HG02588 (cell line): ENCODE data around the gene MESD.
"Not testable (repeated sequence)": the region's sequence is repeated elsewhere in the genome, so short reads cannot be mapped to it uniquely, and the experiment has no call there.

Experiments used
- ATAC-seq: cut with Tn5 transposase; IDR thresholded peaks from one replicate; pipeline ENCODE4 v1.9.1; 2021; ENCODE audit warnings: mild to moderate bottlenecking, moderate library complexity; ENCODE audit not compliant: unreplicated experiment

MESD gene

DNA sequence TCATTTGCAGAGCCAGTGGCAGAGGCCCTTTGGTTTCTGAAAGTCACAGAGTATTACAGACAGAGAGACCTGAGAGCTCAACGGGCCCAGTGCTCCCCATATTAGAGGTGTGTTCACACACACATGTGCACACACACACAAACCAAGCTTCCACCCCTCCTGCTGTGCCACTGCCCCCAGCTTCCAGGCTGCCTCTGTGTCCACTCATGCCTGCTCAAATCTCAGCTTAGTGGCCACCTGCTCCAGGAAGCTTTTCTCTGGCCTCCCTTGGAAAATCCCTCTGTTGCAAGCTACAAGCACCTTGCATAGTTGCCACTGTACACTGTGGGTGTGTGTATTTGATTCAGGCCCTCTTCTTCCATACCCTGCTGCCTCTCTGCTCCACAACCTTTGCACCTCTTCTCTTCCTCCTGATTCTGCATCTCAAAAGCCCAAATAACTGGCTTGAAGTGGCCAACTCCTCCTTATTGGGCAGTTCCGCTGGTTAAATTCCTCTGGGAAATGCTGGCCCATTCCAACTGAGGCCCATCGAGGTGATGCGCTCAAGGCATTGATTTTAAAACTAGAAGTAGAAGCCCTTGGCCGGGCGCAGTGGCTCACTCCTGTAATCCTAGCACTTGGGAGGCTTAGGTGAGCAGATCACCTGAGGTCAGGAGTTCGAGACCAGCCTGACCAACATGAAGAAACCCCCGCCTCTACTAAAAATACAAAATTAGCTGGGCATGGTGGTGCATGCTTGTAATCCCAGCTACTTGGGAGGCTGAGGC is 23.0 kb downstream of the MESD start:
- ATAC-seq: no peak

DNA sequence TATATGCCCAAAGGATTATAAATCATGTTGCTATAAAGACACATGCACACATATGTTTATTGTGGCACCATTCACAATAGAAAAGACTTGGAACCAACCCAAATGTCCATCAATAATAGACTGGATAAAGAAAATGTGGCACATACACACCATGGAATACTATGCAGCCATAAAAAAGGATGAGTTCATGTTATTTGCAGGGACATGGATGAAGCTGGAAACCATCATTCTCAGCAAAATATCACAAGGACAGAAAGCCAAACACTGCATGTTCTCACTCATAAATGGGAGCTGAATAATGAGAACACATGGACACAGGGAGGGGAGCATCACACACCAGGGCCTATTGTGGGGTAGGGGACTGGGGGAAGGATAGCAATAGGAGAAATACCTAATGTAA is 24.2 kb downstream of the MESD start:
- not testable (repeated sequence) for ATAC-seq

DNA sequence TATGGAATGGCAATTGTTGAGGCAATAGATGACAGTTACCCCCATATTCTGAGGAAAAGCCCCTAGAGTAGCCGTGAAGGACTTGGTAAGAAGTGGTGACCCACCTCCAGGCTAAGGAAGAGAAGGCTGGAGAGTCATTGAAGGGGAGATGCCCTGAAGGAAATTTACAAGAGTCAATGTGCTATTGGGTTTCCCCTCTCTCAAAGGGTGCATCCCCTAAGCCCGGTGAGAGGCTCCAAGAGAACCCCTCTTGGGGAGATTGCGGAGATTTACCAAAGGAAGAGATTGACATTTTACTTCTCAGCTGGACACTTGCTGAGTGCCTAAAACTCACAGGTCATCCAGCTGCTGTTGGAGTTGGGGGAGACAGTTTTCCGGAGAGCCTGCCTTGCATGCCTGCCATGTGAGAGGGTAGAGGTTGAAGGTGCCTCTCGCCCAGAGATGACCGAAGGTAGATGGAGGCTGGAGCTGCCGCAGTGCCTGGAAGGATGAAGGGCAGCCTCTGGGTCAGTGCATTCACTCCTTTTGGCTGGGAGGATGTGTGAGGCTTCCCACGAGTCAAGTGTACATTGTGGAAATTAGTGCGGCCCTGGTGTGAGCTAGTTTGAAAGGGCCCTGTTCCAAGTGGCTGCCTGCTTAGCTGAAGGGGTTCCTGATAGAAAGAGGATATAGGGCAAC is 30.7 kb downstream of the MESD start:
- ATAC-seq: no peak

DNA sequence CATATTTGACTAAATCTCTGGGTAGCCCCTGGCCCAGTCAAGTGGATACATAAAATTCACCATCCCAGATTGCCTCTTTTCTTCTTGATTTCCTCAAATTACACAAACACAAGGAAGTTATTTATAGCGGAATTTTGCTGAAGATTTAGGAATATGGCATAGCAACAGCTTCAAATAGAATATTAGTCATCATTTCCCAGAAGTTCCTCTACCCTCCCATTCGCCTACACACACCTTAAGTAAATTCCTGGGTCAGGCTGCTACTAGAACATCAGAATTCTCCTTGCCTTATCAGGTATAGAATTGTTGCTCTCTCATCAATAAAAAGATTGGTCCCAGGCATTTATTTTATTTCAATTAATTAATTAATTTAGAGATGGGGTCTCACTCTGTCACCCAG is 31.6 kb downstream of the MESD start:
- no peak for ATAC-seq

DNA sequence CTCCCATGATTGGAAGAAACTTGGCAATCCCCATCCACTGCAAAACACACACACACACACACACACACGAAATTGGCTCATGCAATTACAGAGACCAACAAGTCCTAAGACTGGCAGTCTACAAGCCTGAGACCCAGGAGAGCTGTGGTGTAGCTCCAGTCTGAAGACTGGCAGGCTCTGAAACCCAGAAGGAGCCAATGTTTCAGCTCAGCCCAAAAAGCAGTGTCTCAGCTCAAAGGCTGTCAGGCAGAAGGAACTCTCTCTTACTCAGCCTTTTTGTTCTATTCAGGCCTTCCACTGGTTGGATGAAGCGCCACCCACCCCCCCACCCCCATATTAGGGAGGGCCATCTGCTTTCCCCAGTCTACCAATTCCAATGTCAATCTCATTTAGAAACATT is 32.1 kb downstream of the MESD start:
- ATAC-seq: no peak

DNA sequence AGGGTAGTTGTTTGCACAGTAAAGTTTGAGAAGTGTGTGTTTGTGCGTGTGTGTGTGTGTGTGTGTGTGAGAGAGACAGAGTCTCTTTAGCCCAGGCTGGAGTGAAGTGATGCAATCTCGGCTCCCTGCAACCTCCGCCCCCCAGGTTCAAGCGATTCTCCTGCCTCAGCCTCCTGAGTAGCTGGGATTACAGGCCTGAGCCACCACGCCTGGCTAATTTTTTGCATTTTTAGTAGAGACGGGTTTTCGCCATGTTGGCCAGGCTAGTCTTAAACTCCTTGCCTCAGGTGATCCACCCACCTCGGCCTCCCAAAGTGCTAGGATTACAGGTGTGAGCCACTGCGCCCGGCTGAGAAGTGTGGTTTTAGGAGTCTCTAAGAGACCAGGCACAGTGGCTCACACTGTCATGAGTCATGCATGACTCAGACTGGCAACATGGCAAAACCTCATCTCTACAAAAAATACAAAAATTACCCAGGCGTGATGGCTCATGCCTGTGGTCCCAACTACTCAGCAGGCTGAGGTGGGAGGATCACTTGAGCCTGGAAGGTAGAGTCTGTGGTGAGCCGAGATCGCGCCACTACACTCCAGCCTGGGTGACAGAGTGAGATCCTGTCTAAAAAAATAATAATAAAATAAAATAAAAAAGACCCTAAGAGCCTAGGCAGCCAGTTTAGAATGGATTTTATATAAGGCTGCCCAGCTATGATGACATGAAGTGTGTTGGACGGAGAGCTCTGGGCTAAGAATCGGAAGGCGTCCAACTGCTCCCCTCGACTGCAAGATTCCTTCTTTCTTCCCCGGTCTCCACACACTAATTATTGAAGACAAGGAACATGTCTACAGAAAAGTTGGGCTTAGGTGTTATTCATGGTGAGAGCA is 33.8 kb downstream of the MESD start:
- not testable (repeated sequence) for ATAC-seq

DNA sequence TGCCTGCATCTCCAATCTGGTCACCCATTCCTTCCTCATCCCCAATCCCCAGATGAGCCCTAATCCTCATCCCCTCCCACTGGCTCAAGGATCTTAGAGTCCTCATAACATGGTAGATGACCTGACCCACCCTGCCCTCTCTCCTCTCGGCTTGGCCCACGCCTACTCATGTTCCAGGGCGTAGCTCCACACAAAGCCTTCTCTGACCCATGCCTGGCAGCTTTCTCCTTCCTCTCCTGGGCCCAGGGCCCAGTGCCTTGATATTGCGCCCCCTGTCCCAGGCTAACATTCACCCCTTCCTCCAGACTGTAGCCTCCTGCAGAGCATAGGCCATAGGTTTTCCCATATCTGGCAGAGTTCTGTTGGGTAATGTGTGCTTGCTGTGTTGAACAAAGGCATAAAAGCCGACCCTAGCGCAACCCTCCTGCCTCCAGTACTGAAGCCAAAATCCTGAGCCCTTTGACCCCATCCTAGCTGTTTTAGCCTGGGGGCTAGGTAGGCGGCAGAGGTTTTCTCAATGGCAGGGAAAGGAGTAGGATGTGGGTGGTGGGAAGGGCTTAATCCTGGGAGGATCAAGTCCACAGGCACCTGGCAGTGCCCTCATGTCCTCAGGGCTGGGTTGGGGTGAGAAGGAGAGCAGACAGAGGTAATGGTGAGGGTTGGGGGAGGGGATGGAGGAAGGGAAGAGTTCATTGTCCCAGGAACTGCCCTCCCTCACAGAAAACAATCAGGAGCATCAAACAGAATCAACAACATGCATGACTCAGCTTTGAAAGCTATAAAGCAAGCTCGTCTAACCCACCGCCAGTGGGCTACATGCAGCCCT is 35.5 kb downstream of the MESD start:
- ATAC-seq: no peak

DNA sequence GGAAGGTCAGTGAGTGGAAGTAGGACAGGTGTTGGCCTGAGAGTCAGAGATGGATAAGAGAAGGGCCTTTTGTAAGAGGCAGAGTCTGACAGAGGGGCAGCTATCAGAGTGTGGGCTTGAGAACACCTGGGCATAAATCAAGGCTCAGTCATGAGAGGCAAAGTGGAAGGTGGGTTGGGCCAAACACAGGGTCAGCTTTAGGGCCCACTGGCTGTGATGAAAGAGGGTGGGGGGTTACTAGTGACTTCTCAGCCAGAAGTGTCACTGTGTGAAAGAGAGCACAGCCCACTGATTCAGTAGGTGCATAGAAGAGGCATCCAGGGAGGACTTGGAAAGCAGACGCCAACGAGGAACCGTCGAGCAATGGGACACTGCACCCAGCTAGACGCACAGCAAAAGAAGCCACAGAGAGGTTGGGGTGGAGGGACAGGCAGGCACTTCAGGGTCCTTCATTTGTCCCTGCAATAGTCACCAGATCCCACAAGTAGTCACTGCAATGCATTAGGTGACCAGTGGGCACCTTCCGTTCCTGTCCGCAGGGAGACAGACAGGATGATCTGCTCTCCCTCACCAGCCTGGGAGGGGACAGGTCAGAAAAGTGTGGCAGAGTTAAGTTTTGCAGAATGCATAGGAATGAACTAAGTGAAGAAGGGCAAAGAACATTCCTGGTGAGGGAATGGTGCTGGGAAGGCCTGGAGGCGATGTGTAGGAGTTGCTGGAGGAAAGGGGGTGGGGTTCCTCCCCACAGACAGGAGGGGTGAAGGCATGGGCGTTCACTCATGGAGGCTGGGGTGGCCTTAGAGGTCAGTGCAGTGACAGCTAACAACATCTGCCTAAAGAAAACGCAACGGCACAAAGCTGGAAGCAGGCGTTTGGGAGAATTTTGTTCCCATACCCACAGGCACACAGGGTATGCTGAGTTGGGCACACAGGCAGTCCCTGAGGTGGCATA is 36.3 kb downstream of the MESD start:
- ATAC-seq: no peak

DNA sequence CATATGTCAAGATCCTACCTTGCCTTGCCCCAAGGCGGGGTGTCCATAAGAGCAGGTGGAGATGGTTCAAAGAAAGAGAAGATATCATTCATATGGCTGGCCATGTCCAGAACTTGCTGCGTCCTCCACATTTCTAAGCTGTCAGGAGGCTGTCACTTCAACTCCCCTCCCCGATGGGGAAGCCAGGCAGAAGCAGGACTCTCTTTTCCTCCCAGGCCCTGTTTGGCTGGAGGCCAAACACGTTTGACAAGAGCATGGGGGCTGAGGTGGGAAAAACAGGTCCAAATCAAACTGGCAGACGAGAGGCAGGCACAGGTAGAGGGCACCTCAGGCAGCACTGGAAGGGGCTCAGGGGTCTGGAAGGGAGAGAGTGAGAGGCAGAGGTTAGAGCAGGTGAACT is 37.7 kb downstream of the MESD start:
- no peak for ATAC-seq

DNA sequence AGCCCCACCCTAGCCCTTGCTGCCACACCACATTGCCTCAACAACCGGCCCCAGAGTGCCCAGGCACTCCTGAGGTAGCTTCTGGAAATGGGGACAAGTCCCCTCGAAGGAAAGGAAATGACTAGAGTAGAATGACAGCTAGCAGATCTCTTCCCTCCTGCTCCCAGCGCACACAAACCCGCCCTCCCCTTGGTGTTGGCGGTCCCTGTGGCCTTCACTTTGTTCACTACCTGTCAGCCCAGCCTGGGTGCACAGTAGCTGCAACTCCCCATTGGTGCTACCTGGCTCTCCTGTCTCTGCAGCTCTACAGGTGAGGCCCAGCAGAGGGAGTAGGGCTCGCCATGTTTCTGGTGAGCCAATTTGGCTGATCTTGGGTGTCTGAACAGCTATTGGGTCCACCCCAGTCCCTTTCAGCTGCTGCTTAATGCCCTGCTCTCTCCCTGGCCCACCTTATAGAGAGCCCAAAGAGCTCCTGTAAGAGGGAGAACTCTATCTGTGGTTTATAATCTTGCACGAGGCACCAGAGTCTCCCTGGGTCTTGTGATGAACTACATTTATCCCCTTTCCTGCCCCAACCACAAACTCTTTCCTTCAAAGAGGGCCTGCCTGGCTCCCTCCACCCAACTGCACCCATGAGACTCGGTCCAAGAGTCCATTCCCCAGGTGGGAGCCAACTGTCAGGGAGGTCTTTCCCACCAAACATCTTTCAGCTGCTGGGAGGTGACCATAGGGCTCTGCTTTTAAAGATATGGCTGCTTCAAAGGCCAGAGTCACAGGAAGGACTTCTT is 39.1 kb downstream of the MESD start:
- ATAC-seq: no peak

DNA sequence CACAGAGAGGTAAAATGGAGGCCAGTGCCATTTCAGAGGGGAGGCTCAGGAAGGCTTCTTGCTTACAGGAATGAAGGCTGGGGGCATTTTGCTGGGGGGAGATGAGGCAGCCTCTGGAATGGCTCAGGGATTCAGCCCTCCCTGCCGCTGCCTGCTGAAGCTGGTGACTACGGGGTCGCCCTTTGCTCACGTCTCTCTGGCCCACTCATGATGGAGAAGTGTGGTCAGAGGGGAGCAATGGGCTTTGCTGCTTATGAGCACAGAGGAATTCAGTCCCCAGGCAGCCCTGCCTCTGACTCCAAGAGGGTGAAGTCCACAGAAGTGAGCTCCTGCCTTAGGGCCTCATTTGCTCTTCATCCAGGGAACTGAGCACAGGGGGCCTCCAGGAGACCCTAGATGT is 39.9 kb downstream of the MESD start:
- no peak for ATAC-seq

DNA sequence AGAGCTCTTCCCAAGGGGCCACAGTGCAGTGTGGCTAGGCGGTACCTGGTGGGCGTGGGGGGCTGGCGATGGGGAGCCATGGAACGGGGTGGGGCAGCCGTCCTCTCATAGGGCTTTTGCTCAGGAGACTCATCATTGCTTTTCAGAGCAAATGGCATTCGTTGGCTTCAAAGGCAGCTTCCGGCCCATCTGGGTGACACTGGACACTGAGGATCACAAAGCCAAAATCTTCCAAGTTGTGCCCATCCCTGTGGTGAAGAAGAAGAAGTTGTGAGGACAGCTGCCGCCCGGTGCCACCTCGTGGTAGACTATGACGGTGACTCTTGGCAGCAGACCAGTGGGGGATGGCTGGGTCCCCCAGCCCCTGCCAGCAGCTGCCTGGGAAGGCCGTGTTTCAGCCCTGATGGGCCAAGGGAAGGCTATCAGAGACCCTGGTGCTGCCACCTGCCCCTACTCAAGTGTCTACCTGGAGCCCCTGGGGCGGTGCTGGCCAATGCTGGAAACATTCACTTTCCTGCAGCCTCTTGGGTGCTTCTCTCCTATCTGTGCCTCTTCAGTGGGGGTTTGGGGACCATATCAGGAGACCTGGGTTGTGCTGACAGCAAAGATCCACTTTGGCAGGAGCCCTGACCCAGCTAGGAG is 40.8 kb downstream of the MESD start:
- no peak for ATAC-seq

DNA sequence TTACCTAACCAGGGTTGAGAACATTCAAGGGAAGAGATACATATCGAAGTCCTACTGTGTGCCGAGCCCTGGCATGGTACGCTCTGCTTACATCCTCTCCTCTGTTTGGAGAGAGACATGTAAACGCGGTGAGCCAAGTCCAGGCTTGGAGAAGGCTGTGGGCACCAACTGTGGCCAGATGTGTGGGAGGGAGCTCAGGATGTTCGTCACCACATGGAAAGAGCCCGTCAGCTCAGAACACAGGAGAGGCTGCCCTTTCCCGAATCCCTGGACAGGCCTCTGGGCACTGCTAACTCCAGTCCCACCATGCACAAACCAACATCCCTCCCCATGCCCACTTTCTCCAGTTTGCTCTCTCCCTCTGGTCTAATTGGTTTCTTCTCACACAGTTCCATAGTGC is 43.0 kb downstream of the MESD start:
- ATAC-seq: no peak

DNA sequence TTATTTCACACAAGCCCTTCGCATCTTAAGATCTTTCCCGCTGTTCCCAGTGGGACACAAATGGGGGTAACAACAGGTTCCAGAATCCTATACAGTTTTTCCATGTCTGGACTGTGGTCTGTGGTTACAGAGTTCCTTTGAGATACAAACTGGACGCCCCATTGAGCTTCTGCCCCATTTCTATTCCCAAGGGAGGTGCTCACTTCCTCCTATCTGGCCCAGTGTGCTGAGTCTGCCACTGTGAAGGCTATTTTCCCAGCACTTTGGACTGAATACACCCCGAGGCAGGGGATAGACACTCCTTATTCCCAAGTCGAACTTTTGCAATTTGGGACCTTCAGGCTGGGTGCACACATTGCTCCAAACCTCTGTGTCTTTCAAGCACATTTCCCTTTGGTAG is 44.0 kb downstream of the MESD start:
- ATAC-seq: no peak

DNA sequence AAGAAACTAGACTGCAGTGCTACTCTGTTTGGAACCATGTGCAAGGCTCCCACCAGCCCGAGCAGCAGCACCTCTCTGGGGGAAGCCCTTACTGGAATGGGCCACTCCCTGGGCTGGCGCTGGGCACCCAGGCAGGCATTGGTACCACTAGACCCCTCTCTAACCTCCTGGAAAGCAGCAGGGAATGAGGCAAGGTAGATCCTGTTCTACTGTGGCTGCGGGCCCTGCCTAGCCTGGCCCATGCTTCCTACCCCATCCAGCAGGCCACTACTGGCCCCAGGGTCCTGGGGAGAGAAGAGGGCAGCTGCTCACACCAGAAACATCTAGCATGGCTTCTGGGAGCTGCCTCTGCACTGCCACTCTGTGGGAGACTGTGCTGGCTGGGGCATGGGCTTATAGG is 44.8 kb downstream of the MESD start:
- no peak for ATAC-seq

DNA sequence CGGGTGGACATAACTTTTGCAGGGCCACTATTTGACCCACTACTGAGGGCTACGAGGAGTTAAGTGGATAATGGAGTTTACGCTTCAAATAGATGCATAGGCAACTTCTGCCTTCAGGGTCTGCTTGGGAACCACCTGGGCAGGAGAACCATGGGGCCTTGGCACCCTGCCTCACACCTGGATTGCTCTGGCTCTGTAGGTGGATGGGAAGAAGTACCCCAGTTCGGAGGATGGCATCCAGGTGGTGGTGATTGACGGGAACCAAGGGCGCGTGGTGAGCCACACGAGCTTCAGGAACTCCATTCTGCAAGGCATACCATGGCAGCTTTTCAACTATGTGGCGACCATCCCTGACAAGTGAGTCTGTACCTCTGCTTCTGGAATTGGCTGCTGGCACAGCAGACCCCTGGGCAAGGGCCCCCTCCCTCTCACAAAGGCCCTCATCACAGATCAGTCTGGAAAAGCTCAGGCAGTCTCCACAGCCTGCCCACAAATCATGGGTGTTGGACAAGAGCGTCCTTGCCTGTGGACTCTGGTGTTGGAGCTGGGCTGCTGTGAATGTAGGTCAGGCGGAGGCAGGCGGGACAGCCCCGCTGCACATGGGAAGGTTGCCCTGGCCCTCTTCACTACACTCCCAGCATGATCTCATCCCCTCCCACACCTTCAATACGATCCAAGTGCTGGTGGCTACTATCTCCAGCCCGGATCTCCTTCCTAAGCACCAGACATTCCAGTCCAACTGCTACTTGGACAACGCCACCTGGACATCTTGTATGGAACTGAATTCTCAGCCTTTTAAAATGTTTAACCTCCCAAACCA is 46.7 kb downstream of the MESD start:
- ATAC-seq: no peak

DNA sequence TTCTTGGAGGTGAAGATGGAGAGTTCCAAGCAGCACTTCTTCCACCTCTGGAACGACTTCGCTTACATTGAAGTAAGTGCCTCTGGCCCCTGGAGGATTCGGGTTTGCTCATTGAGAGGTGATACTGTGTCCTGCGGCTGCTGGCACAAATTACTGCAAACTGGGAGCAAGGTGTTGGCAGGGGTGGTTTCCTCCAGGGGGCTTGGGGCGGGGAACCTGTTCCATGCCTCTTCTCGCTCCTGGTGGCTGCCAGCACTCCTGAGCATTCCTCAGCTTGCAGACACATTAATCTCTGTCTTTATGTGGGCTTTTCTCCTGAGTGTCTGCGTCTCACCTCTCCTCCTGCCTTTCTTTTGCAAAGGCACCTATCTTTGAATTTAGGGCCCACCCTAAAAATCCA is 47.4 kb downstream of the MESD start:
- ATAC-seq: no peak

DNA sequence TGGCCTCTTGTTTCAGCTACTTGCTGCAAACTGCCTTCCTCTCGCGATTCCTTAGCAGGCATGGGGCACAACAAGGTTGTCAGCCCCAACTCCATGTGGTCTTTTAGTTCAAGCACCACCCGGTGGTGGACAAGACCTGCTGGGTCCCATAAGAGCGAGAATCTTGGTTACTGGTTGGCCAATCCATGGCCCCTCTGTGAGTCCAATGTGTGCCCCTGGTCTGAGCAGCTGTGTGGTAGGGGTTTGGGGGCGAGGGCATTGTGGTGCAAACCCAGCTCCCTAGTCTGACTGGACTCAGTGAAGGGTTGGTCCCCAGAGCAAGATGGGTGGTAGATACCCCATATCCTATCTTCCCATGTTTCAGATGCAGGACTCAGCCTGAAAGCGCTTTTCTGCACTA is 48.8 kb downstream of the MESD start:
- ATAC-seq: no peak
